ENCODE measurements around the gene CCDC33.

GRCh38 chr15:74301583-74302361 is 65.6 kb downstream of the CCDC33 start:
- TF ChIP-seq CREB5 (CRISPR knock-in tag; IDR thresholded peaks at IDR 0.05; ENCODE audit: low read depth) (no peak), ZNF565 (CRISPR knock-in tag; conservative IDR thresholded peaks at IDR 0.05; ENCODE audit: low read depth) (no peak), TOX (CRISPR knock-in tag; IDR thresholded peaks at IDR 0.05; ENCODE audit: borderline replicate concordance) (no peak), PATZ1 (CRISPR knock-in tag; IDR thresholded peaks at IDR 0.05; ENCODE audit: borderline replicate concordance) (no peak), ZFP3 (CRISPR knock-in tag; IDR thresholded peaks at IDR 0.05) (no peak), ESRRG (CRISPR knock-in tag; IDR thresholded peaks at IDR 0.05) (no peak), ZC3H10 (CRISPR knock-in tag; IDR thresholded peaks at IDR 0.05) (no peak), ZFP30 (CRISPR knock-in tag; IDR thresholded peaks at IDR 0.05) (no peak), ARNTL (CRISPR knock-in tag; IDR thresholded peaks at IDR 0.05; ENCODE audit: borderline replicate concordance, low read depth) (no peak), RARB (CRISPR knock-in tag; IDR thresholded peaks at IDR 0.05) (no peak), ISL1 (CRISPR knock-in tag; IDR thresholded peaks at IDR 0.05) (no peak)

All from SK-N-SH treated with all-trans-retinoic acid at 6 μM for 48 hours (cell line).